OCI-LY3 (cell line): ENCODE results near the gene LAMC1.

Source experiments
- H2AFZ ChIP-seq: fragments of 200-600, 300-600 bp; shearing (Covaris generic); 2 replicates; pipeline ENCODE4 v1.6.0; 2014; ENCODE audit warnings: antibody characterized with exemption, low read depth, low read length
- H3K27ac ChIP-seq: fragments of 200-600, 300-600 bp; sonication (generic); 2 replicates; pipeline ENCODE4 v1.5.1; 2014; ENCODE audit warnings: mild to moderate bottlenecking, low read length, moderate library complexity, mixed read lengths
- H3K27me3 ChIP-seq: fragments of 200-600, 300-600 bp; sonication (generic); 2 replicates; pipeline ENCODE4 v1.6.1; 2014; ENCODE audit warnings: low read depth, low read length, mixed read lengths
- H3K36me3 ChIP-seq: fragments of 200-600, 300-600 bp; sonication (generic); replicated peaks from 2 replicates; pipeline ENCODE3; 2014; ENCODE audit warnings: low read depth, low read length, mixed read lengths
- H3K4me1 ChIP-seq: fragments of 300-600, 200-600 bp; sonication (generic); 2 replicates; pipeline ENCODE4 v1.6.1; 2014; ENCODE audit warnings: low read length, mixed read lengths
- H3K4me2 ChIP-seq: fragments of 200-600, 300-600 bp; sonication (generic); 2 replicates; pipeline ENCODE4 v1.6.1; 2014; ENCODE audit warnings: low read length, mixed read lengths
- H3K4me3 ChIP-seq: fragments of 300-600, 200-600 bp; sonication (generic); 2 replicates; pipeline ENCODE4 v1.5.1; 2014; ENCODE audit warnings: antibody characterized with exemption, mild to moderate bottlenecking, low read length, moderate library complexity
- H3K79me2 ChIP-seq: fragments of 300-600, 200-600 bp; shearing (Covaris generic); 2 replicates; pipeline ENCODE4 v1.6.1; 2014; ENCODE audit warnings: mild to moderate bottlenecking, low read length, mixed read lengths
- H3K9ac ChIP-seq: fragments of 300-600, 200-600 bp; shearing (Covaris generic); 2 replicates; pipeline ENCODE4 v1.6.0; 2014; ENCODE audit warnings: mild to moderate bottlenecking, low read length, moderate library complexity
- H3K9me3 ChIP-seq: fragments of 200-600, 300-600 bp; shearing (Covaris generic); 2 replicates; pipeline ENCODE4 v1.6.1; 2014; ENCODE audit warnings: low read length, mixed read lengths; ENCODE audit not compliant: insufficient read depth
- H4K20me1 ChIP-seq: fragments of 200-600, 300-600 bp; sonication (generic); 2 replicates; pipeline ENCODE4 v1.6.1; 2016; ENCODE audit warnings: low read length, mixed read lengths; ENCODE audit not compliant: insufficient read depth
- EZH2phosphoT487 ChIP-seq: fragments of 200-600 bp; shearing (Covaris generic); IDR thresholded peaks from 2 replicates; pipeline ENCODE4 v1.6.1; 2018; ENCODE audit warnings: antibody characterized with exemption, mixed run types, low read depth
- TF ChIP-seq, protein P1 (sequence below): fragments of 200-600, 300-600 bp; sonication (generic); IDR thresholded peaks from 2 replicates; pipeline ENCODE4 v1.5.1; 2014; ENCODE audit warnings: antibody characterized with exemption, low read length, low read depth

Gene LAMC1

DNA sequence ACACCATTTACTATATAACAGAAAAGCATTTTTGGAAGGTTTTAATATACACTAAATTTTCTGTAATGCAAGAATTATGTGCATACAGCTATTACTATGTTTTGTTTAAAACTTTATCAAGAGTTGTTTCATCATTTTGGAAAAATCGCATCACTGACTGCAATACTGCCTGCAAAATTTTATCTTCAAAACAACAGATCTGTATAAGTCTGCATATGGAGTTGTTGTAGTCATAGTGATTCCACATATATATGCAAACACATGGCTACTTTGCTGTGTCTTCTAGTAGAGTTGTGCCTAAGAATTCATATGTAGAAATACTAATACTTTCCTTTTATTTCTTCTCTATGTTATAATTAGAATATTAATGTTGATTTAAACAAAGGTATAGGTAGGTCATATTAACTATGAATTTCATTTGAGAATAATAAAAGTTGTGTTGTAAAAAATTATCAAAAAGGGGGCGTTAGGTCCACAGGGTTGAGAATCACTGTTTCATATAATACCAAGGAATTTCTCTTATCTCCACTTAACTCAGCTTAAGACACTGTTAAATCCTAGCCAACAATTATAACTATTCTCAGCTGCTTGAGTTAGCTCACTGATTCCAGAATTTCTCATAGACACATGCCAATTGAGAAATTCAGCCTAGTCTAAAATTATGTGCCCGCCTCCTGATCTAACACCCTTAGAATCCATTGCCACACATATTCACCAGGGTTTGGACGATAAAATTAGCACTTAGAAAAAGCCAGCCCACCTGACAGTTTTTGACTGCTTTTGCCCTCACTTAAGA, 22.9 kb upstream of the LAMC1 start:
- H3K79me2 ChIP-seq: no peaks in the 10 kb centered on the region
- H3K9ac ChIP-seq: no peak overlapping the region
- H3K9me3 ChIP-seq: no peaks in the 10 kb centered on the region
- H3K4me2 ChIP-seq: no peak overlapping the region
- H3K4me3 ChIP-seq: no peak overlapping the region
- H3K36me3 ChIP-seq: no peaks in the 10 kb centered on the region
- no peaks in the 10 kb centered on the region for H4K20me1 ChIP-seq
- no peak overlapping the region for H3K27ac ChIP-seq
- no peak for TF ChIP-seq EZH2phosphoT487
- TF ChIP-seq, protein P1, sequence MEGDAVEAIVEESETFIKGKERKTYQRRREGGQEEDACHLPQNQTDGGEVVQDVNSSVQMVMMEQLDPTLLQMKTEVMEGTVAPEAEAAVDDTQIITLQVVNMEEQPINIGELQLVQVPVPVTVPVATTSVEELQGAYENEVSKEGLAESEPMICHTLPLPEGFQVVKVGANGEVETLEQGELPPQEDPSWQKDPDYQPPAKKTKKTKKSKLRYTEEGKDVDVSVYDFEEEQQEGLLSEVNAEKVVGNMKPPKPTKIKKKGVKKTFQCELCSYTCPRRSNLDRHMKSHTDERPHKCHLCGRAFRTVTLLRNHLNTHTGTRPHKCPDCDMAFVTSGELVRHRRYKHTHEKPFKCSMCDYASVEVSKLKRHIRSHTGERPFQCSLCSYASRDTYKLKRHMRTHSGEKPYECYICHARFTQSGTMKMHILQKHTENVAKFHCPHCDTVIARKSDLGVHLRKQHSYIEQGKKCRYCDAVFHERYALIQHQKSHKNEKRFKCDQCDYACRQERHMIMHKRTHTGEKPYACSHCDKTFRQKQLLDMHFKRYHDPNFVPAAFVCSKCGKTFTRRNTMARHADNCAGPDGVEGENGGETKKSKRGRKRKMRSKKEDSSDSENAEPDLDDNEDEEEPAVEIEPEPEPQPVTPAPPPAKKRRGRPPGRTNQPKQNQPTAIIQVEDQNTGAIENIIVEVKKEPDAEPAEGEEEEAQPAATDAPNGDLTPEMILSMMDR: no peak
- H2AFZ ChIP-seq: no peak overlapping the region
- no peaks in the 10 kb centered on the region for H3K27me3 ChIP-seq
- H3K4me1 ChIP-seq: no peaks in the 10 kb centered on the region

DNA sequence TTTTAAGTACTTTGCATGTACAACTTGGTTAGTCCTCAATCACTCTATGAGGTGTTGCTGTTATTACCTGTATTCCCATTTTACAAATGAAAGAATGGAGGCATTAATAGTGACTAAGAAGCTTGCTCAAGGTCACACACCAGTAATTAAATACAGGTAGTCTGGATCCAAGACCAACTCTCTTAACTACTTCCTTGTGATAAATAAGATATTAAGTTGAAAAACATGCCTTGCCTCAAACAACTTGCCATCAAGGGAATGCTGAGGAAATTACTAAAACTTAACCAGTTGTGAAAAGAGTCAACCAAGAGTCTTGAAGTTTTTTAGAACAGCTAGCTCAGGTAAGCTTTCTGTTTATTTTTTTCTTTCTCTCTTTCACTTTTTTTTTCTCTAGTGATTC, 21.0 kb upstream of the LAMC1 start:
- Histone ChIP-seq H3K4me3 (no peak overlapping the region), H3K27ac (no peak overlapping the region), H3K9me3 (no peaks in the 10 kb centered on the region), H3K4me2 (no peak overlapping the region), H3K9ac (no peak overlapping the region), H3K4me1 (no peaks in the 10 kb centered on the region), H3K27me3 (no peaks in the 10 kb centered on the region), H4K20me1 (no peaks in the 10 kb centered on the region), H3K36me3 (no peaks in the 10 kb centered on the region), H2AFZ (no peak overlapping the region), H3K79me2 (no peaks in the 10 kb centered on the region)
- TF ChIP-seq, protein P1: no peak
- TF ChIP-seq EZH2phosphoT487: no peak

DNA sequence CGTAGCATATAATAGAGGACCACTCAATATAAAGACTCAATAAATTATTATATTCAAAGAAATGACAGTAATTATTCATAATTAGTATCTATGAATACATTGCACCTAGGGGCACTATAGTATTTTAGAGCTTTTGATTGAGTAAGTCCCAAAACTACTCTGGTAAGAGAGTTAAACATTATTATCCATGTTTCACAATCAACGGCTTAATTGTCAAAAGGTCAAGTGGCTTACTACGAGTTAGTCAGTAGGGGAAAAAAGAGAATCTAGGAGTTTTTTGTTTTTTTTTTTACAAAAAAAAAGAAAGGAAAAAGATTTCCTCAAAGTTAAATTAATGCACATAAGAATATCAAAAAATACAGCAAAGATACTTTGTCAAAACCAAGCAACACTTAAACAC, 20.4 kb upstream of the LAMC1 start:
- no peak overlapping the region for H3K27ac ChIP-seq
- TF ChIP-seq, protein P1: no peak
- TF ChIP-seq EZH2phosphoT487: no peak
- 0 out of 2 replicates have a peak overlapping the region, but pooled peaks have one; percentile 10 for H2AFZ ChIP-seq
- no peaks in the 10 kb centered on the region for H3K9me3 ChIP-seq
- H3K4me1 ChIP-seq: no peaks in the 10 kb centered on the region
- no peak overlapping the region for H3K9ac ChIP-seq
- H3K79me2 ChIP-seq: no peaks in the 10 kb centered on the region
- H4K20me1 ChIP-seq: no peaks in the 10 kb centered on the region
- no peak overlapping the region for H3K4me3 ChIP-seq
- no peaks in the 10 kb centered on the region for H3K36me3 ChIP-seq
- no peak overlapping the region for H3K4me2 ChIP-seq
- no peaks in the 10 kb centered on the region for H3K27me3 ChIP-seq

DNA sequence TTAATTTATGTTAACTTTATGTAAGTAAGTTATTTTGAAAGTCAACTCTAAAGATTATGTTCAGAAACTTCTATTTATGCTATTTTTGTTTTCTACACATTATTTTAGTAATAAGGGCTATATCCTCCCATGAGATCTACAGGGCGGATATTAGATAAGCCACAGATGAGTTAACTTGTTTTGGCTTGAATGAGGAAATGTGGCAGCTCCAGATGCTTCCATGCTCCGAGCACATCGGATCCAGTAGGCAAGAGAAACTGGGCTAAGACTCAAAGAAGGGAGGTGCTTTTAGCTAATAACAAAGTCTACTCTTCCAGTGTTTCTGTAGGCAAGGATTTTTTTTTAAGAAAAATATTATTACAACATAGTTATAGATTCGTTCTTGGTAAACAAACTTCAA, 20.0 kb upstream of the LAMC1 start:
- Histone ChIP-seq H3K4me1 (no peaks in the 10 kb centered on the region), H3K4me3 (no peak overlapping the region), H3K27ac (no peak overlapping the region), H3K4me2 (no peak overlapping the region), H3K36me3 (no peaks in the 10 kb centered on the region), H2AFZ (0 out of 2 replicates have a peak overlapping the region, but pooled peaks have one; percentile 10), H3K27me3 (no peaks in the 10 kb centered on the region), H3K9me3 (no peaks in the 10 kb centered on the region), H4K20me1 (no peaks in the 10 kb centered on the region), H3K79me2 (no peaks in the 10 kb centered on the region), H3K9ac (no peak overlapping the region)
- TF ChIP-seq, protein P1: no peak
- TF ChIP-seq EZH2phosphoT487: no peak
